ENCODE measurements around the gene IMPDH2.

Gene IMPDH2

GRCh38 chr3:49034650-49035049, 5.5 kb upstream of the IMPDH2 start:
- no peak overlapping the region for H3K27ac ChIP-seq
- H3K36me3 ChIP-seq (ENCODE audit: insufficient read depth) = no peaks in the 10 kb centered on the region
- H3K27me3 ChIP-seq (ENCODE audit: insufficient read depth, low read depth) = no peaks in the 10 kb centered on the region
- H3K79me2 ChIP-seq (ENCODE audit: insufficient read depth, low read depth) = no peaks in the 10 kb centered on the region
- peaks cover 5% of the 10 kb centered on the region for H3K4me1 ChIP-seq (ENCODE audit: low read depth, poor library complexity, severe bottlenecking)
- H3K9ac ChIP-seq = no peak overlapping the region
- no peak overlapping the region for H3K4me2 ChIP-seq
- no peaks in the 10 kb centered on the region for H4K20me1 ChIP-seq (ENCODE audit: insufficient read depth)
- H3K4me3 ChIP-seq (IDR thresholded peaks at IDR 0.05; ENCODE audit: insufficient read depth, low read depth, low read length) = no peak overlapping the region
- no peak overlapping the region for H2AFZ ChIP-seq (ENCODE audit: low read depth)
- TF ChIP-seq CTCF (conservative IDR thresholded peaks at IDR 0.05; ENCODE audit: low read depth, low read length) = no peak

DNA sequence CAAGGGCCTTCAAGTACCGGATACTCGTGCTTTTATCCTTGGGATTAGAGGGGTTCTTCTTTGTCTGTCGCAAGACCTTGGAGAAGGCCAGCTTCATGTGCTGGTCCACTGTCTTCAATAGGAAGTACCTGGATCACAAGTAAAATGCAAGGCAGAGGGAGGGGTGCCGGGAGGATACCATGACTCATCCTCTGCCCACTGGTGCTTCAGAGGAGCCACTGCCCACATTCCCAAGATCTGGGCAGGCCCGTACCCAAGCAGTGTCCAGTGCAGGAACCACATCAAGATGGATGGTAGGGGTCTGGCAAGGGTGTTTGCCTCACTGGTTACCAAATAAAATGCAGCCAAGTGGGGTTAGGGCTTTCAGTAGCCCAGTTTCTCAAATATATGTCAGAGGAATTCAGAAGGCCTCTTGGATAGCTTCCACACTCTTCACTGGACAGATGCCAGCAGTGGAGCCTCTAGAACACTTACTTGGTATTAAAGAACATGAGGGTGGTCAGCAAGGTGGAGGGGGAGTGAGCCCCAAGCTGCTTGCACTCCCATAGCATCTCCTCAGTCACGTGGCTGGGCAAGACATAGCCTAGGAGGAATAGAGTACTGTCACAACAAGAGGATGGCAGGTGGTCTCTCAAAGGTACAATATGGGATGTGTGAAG, 3.6 kb upstream of the IMPDH2 start:
- Histone ChIP-seq H3K79me2 (ENCODE audit: insufficient read depth, low read depth) (peaks cover 13% of the 10 kb centered on the region; the same call in 1 of the 2 replicates), H3K9ac (no peak overlapping the region), H4K20me1 (ENCODE audit: insufficient read depth) (no peaks in the 10 kb centered on the region), H3K4me1 (ENCODE audit: low read depth, poor library complexity, severe bottlenecking) (peaks cover 16% of the 10 kb centered on the region), H3K27me3 (ENCODE audit: insufficient read depth, low read depth) (no peaks in the 10 kb centered on the region), H3K27ac (no peak overlapping the region), H3K36me3 (ENCODE audit: insufficient read depth) (no peaks in the 10 kb centered on the region), H3K4me3 (IDR thresholded peaks at IDR 0.05; ENCODE audit: insufficient read depth, low read depth, low read length) (no peak overlapping the region), H2AFZ (ENCODE audit: low read depth) (no peak overlapping the region), H3K4me2 (no peak overlapping the region)
- TF ChIP-seq CTCF (conservative IDR thresholded peaks at IDR 0.05; ENCODE audit: low read depth, low read length) = no peak

DNA sequence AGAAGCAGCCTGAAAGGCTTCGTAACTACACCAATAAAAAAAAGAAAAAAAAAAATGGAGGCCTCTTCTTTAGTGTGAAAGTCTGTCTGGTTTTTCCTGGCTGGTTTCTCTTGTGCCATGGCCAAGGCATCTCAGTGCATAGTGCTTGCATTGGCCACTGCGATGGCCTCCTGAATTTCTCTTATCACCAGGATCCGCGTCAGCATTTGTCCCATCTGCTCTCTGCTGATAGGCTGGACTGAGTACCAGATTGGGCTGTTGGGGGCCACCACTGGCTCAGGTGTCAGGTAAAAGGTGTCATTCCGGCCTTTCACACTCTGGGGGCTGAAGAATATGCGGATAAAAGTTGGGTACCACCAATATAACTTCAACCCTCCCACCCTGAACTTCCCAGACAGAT, 1.1 kb upstream of the IMPDH2 start:
- no peak for TF ChIP-seq CTCF (conservative IDR thresholded peaks at IDR 0.05; ENCODE audit: low read depth, low read length)
- no peak overlapping the region for H3K27ac ChIP-seq
- H3K36me3 ChIP-seq (ENCODE audit: insufficient read depth) = no peaks in the 10 kb centered on the region
- no peak overlapping the region for H3K4me2 ChIP-seq
- peaks cover 18% of the 10 kb centered on the region for H3K4me1 ChIP-seq (ENCODE audit: low read depth, poor library complexity, severe bottlenecking)
- no peak overlapping the region for H3K4me3 ChIP-seq (IDR thresholded peaks at IDR 0.05; ENCODE audit: insufficient read depth, low read depth, low read length)
- no peak overlapping the region for H3K9ac ChIP-seq
- no peaks in the 10 kb centered on the region for H3K27me3 ChIP-seq (ENCODE audit: insufficient read depth, low read depth)
- no peaks in the 10 kb centered on the region for H4K20me1 ChIP-seq (ENCODE audit: insufficient read depth)
- peaks cover 21% of the 10 kb centered on the region; the same call in 1 of the 2 replicates for H3K79me2 ChIP-seq (ENCODE audit: insufficient read depth, low read depth)
- no peak overlapping the region for H2AFZ ChIP-seq (ENCODE audit: low read depth)

- Histone ChIP-seq H3K79me2 (ENCODE audit: insufficient read depth, low read depth) (peaks cover 26% of the 10 kb centered on the region; the same call in 1 of the 2 replicates), H3K4me1 (ENCODE audit: low read depth, poor library complexity, severe bottlenecking) (peaks cover 18% of the 10 kb centered on the region), H4K20me1 (ENCODE audit: insufficient read depth) (no peaks in the 10 kb centered on the region), H3K36me3 (ENCODE audit: insufficient read depth) (no peaks in the 10 kb centered on the region), H3K27me3 (ENCODE audit: insufficient read depth, low read depth) (no peaks in the 10 kb centered on the region), H3K4me3 (IDR thresholded peaks at IDR 0.05; ENCODE audit: insufficient read depth, low read depth, low read length) (no peak overlapping the region), H2AFZ (ENCODE audit: low read depth) (no peak overlapping the region), H3K9ac (no peak overlapping the region), H3K4me2 (peak overlapping the region; percentile 84; the same call in 1 of the 2 replicates), H3K27ac (peak overlapping the region; percentile 71; the same call in 1 of the 2 replicates)
- no peak for TF ChIP-seq CTCF (conservative IDR thresholded peaks at IDR 0.05; ENCODE audit: low read depth, low read length)
Observed at GRCh38 chr3:49029563-49029884, 326 bp upstream of the IMPDH2 start.

All from KMS-11 (cell line).